AG04449 (cell line): Measurements from ENCODE around the gene MTERF4.

ENCODE experiments used
- CTCF ChIA-PET: fragments of 350-600 bp; formaldehyde crosslinking; extraction: SDS; loops from one replicate; lab custom pipeline; 2021; ENCODE audit warnings: antibody characterized with exemption; lab: Yijun Ruan, JAX
- POLR2A ChIA-PET: fragments of 400-600, 350-600 bp; formaldehyde crosslinking; extraction: SDS; loops from one replicate; lab custom pipeline; 2020; ENCODE audit warnings: antibody characterized with exemption, inconsistent platforms; lab: Yijun Ruan, JAX
- DNase-seq: peaks from one replicate; pipeline ENCODE4 v3.0.0-alpha.2; 2010; ENCODE audit warnings: low read depth, low spot score
- H3K4me3 ChIP-seq: 2 replicates; pipeline ENCODE4 v1.5.1; 2011; ENCODE audit warnings: low read depth, mild to moderate bottlenecking, control low read depth, low read length
- TF ChIP-seq, protein P1 (sequence below): IDR thresholded peaks from one replicate; pipeline ENCODE4 v1.5.1; 2011; ENCODE audit warnings: mild to moderate bottlenecking, moderate library complexity, low read length, control low read depth, inconsistent platforms; ENCODE audit not compliant: insufficient read depth; ENCODE audit errors: missing control alignments

MTERF4 gene

DNA sequence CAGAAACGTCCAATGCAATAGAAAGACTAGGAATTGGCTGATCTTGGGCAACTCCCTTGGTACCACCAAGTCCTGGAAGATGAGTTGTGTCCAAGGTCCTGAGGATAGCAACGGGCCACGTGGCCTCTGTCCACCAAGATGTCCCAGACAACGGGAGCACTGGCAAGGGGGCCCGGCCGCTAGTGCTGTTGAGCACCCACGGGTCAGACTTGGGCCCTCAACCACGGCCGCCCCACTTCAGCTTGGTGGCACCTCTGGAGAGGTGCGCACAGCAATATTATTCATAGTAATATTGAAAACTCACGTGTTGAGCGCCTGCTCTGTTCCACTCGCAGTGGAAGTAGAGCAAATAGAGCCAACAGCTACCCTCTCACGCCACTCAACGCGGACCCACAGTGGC lies 28.2 kb upstream of the MTERF4 start:
- no peak for DNase-seq
- ChIA-PET CTCF (interaction anchor here (1.4 kb wide), 1 partner anchor 10 kb away, joined by 4 read pairs; no protein-coding TSS in a partner anchor), POLR2A (no interaction called here)
- H3K4me3 ChIP-seq: no peak overlapping the region
- TF ChIP-seq, protein P1, sequence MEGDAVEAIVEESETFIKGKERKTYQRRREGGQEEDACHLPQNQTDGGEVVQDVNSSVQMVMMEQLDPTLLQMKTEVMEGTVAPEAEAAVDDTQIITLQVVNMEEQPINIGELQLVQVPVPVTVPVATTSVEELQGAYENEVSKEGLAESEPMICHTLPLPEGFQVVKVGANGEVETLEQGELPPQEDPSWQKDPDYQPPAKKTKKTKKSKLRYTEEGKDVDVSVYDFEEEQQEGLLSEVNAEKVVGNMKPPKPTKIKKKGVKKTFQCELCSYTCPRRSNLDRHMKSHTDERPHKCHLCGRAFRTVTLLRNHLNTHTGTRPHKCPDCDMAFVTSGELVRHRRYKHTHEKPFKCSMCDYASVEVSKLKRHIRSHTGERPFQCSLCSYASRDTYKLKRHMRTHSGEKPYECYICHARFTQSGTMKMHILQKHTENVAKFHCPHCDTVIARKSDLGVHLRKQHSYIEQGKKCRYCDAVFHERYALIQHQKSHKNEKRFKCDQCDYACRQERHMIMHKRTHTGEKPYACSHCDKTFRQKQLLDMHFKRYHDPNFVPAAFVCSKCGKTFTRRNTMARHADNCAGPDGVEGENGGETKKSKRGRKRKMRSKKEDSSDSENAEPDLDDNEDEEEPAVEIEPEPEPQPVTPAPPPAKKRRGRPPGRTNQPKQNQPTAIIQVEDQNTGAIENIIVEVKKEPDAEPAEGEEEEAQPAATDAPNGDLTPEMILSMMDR: no peak

DNA sequence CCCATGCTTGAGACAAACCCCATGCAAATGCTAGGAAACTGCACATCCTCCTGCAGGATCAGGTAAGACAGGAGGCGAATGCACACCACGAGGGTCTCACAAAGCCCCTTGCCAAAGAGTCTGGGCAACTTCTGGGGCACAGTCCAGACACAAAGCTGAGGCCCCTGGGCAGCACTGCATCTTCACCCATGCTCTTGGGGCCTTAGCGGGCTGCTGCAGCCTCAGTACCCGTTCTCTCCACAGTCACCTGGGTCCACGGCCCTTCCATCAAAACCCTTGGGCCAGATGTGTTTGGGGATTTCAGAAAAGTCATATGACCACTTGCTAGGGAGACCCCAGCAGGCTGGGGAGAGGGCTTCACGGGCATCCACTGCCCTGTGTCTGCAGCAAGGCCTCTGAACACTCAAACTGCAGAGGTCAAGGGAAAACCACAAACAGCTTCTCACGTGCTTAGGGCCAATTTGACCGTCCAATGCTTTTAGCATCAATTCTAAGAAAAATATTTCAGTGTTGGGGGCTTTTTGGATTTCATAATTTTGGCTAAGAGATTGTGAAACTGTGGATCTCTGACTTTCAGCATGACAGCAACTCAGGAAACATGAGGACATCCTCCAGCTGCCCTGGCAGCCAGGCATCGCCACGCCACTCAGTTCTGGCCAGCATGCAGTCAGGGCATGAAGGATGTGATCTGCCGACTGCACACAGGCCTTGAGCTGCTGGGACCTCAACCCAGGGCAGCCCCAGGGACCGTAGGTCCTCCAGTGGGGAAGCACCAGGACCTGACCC lies 27.2 kb upstream of the MTERF4 start:
- no peak for DNase-seq
- TF ChIP-seq, protein P1: no peak
- ChIA-PET POLR2A (no interaction called here), CTCF (interaction anchor here (1.4 kb wide), 1 partner anchor 9 kb away, joined by 4 read pairs; no protein-coding TSS in a partner anchor)
- no peak overlapping the region for H3K4me3 ChIP-seq

DNA sequence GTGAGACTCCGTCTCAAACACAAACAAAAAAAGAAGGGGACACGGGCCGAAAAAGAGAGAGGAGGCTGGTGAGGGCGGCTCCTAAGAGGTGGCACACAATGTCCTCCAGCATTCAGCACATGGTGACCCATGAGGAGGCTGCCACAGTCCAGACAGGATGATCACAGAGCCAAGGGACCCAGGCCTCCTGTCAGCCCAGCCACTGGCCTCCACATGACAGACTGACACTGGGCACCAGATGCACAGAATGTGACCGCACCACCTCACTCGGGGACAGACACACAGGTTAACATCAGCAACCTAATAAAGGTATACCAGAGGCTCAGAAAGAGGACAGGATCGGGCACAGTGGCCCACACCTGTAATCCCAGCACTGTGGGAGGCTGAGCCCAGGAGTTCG lies 26.2 kb upstream of the MTERF4 start:
- DNase-seq: no peak
- no peak overlapping the region for H3K4me3 ChIP-seq
- TF ChIP-seq, protein P1: no peak
- ChIA-PET CTCF (no interaction called here), POLR2A (no interaction called here)

DNA sequence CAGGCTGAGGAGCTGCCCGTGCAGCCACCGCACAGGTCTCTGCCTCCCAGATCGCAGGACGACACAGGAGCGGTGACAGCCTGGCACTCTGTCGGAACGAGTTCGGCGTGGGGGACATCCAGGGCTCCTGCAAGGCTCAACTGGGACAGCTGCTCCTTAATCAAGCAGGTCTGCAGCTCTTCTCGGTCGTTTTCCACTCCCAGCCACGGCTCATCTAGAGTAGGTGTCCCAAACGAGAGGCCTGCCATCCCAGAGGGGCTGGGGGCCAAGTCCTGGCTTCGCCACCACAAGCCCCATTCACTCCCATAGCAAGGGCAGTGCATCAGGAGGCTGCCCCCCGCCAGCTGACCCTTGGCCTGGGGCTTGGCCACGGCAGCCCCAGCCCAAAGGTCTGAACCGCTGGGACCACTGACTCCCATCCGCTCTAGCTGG lies 24.7 kb upstream of the MTERF4 start:
- H3K4me3 ChIP-seq: no peak overlapping the region
- TF ChIP-seq, protein P1: no peak
- ChIA-PET CTCF (no interaction called here), POLR2A (no interaction called here)
- no peak for DNase-seq

DNA sequence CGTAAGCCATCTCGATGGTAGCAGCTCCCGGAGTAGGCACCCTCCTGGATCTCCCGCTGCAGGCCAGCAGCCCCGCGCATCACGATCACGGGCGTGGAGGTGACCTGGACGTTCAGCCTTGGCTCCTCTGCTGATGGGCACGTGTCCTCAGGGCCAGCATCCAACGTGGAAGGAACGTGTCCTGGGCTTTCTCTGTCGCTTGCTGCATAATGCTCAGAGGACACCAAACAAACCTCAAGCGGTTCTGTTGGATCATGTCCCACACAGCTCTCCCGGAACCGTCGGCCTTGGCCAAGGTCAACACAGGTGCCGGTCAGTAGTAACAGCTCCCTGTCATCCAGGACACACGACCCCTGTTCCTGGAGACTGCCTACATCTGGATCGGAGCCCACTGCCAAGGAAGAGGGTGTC lies 24.1 kb upstream of the MTERF4 start:
- TF ChIP-seq, protein P1: no peak
- DNase-seq: no peak
- CTCF ChIA-PET: no interaction called here
- no peak overlapping the region for H3K4me3 ChIP-seq
- POLR2A ChIA-PET: no interaction called here

DNA sequence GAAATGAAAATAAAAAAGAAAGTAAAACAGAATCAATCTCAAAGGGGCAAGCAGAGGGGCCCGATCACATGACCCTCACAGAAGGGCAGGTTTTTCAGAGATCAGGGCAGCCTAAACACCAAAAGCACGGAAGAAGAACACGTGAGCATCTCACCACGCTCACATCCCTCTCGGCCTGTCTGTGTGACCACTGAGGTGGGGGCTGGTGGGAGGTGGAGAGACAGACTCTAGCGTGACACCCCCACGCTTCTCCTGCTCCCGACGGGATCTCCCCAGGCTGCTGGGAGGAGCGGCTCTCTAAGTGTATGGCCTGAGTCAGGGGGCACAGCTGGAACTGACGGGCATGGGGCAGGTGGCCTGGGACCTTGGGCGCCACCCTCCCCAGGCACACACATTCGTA lies 23.5 kb upstream of the MTERF4 start:
- no peak overlapping the region for H3K4me3 ChIP-seq
- DNase-seq: no peak
- ChIA-PET CTCF (no interaction called here), POLR2A (no interaction called here)
- TF ChIP-seq, protein P1: no peak
